Activated B cell treated with CpG ODN at 0.5 μM for 24 hours (primary cell): ENCODE data around the gene MPP7. TPM values are rescaled to one million over a fixed set of nuclear protein-coding genes. Genes with fewer than 3 reads are reported as not detected.

Experiments
- ATAC-seq: fragments of 200-7000 bp; cut with Tn5 transposase; one replicate; pipeline ENCODE4 v1.10.0; 2021; ENCODE audit warnings: low read depth, mild to moderate bottlenecking, moderate library complexity
- CTCF ChIA-PET: fragments of 350-600 bp; sonication (Branson Sonifier 250); formaldehyde crosslinking; loops from one replicate; lab custom pipeline; 2021; ENCODE audit warnings: antibody characterized with exemption; lab: Charles Lee
- POLR2A ChIA-PET: fragments of 350-600 bp; sonication (Branson Sonifier 250); formaldehyde crosslinking; loops from one replicate; lab custom pipeline; 2021; ENCODE audit warnings: antibody characterized with exemption; lab: Charles Lee
- DNase-seq: peaks from one replicate; pipeline ENCODE4 v3.0.0; 2022
- H3K27ac Mint-ChIP-seq: one replicate; pipeline ENCODE4 v1.8.0; 2020; ENCODE audit warnings: mixed read lengths
- H3K27me3 Mint-ChIP-seq: one replicate; pipeline ENCODE4 v1.8.0; 2021; ENCODE audit warnings: mixed read lengths
- H3K36me3 Mint-ChIP-seq: one replicate; pipeline ENCODE4 v1.8.0; 2021; ENCODE audit warnings: low read depth, mixed read lengths
- H3K4me1 Mint-ChIP-seq: one replicate; pipeline ENCODE4 v1.8.0; 2021; ENCODE audit warnings: mixed read lengths
- H3K4me3 Mint-ChIP-seq: one replicate; pipeline ENCODE4 v1.8.0; 2020; ENCODE audit warnings: mild to moderate bottlenecking, mixed read lengths
- H3K9me3 Mint-ChIP-seq: one replicate; pipeline ENCODE4 v1.8.0; 2020; ENCODE audit warnings: mixed read lengths
- intact Hi-C: fragments of 100-400 bp; cut with micrococcal nuclease; formaldehyde crosslinking; loops from one replicate; pipeline ENCODE4 v1.15.1; 2024
- total RNA-seq: library from RNA; stranded (reverse); gene quantifications from 2 replicates; pipeline ENCODE4 v1.2.3, GENCODE V29; 2022
- TF ChIP-seq, protein P1 (sequence below): fragments of 200-600 bp; IDR thresholded peaks from one replicate; pipeline ENCODE4 v1.8.0; 2022; ENCODE audit warnings: antibody characterized with exemption, mild to moderate bottlenecking

The MPP7 gene
- total RNA-seq, 1 donor from 2014 or later = 8.3 TPM

DNA sequence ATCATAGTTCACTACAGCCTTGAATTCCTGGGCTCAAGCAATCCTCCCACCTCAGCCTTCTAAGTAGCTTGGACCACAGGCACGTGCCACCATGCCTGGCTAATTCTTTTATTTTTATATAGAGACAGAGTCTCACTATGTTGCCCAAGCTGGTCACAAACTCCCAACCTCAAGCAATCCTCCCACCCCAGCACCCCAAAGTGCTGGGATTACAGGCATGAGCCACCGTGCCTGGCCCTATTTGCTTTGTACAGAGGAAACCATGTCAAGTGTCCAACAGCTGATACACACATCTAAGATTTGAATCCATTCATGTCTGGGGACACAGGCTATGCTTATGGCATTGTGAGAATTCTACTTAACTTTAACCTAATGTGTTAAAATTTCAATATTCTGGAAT is 29.9 kb upstream of the MPP7 start:
- no peaks in the 10 kb centered on the region for H3K36me3 Mint-ChIP-seq
- peaks cover 46% of the 10 kb centered on the region for H3K4me1 Mint-ChIP-seq
- no peaks in the 10 kb centered on the region for H3K27me3 Mint-ChIP-seq
- POLR2A ChIA-PET = interaction anchor here (2.2 to 4.4 kb wide), 2 partner anchors 20 to 30 kb away, joined by 9 to 38 read pairs; partner anchors contain the start of gene MPP7
- no peak overlapping the region for H3K4me3 Mint-ChIP-seq
- intact Hi-C loops = loop anchor here (1.0 kb wide), 2 partner anchors 19 to 828 kb away; partner anchors contain the start of gene RAB18
- H3K9me3 Mint-ChIP-seq = no peaks in the 10 kb centered on the region
- DNase-seq (no peak), ATAC-seq (no peak)
- H3K27ac Mint-ChIP-seq = no peak overlapping the region
- CTCF ChIA-PET = no interaction called here
- TF ChIP-seq, protein P1, sequence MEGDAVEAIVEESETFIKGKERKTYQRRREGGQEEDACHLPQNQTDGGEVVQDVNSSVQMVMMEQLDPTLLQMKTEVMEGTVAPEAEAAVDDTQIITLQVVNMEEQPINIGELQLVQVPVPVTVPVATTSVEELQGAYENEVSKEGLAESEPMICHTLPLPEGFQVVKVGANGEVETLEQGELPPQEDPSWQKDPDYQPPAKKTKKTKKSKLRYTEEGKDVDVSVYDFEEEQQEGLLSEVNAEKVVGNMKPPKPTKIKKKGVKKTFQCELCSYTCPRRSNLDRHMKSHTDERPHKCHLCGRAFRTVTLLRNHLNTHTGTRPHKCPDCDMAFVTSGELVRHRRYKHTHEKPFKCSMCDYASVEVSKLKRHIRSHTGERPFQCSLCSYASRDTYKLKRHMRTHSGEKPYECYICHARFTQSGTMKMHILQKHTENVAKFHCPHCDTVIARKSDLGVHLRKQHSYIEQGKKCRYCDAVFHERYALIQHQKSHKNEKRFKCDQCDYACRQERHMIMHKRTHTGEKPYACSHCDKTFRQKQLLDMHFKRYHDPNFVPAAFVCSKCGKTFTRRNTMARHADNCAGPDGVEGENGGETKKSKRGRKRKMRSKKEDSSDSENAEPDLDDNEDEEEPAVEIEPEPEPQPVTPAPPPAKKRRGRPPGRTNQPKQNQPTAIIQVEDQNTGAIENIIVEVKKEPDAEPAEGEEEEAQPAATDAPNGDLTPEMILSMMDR = no peak

DNA sequence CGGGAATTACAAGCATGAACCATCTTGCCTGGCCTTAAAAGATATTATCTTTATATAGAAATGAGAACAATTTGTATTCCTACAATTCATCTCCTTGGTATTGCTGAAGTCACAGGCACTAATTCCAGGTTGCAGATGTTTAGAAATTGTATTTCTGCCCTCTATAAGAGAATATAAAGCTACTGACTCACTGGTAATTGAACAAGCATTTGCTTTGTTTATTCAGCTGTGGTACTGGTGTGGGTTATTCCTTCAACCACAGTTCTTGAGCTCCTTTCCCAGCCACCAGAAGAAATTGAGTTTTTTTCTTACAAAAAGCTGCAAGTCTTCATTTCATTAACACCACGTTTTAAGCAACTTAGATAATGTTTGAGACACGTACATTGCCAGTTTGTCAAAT is 29.0 kb upstream of the MPP7 start:
- peaks cover 49% of the 10 kb centered on the region for H3K4me1 Mint-ChIP-seq
- no peak overlapping the region for H3K27ac Mint-ChIP-seq
- POLR2A ChIA-PET = interaction anchor here (4.4 kb wide), 1 partner anchor 29 kb away, joined by 38 read pairs; the partner anchor contains the start of gene MPP7
- ATAC-seq (no peak), DNase-seq (no peak)
- CTCF ChIA-PET = interaction anchor here (0.8 to 3.7 kb wide), 2 partner anchors 29 to 48 kb away, joined by 3 to 13 read pairs; partner anchors contain the start of gene MPP7
- H3K4me3 Mint-ChIP-seq = no peak overlapping the region
- intact Hi-C loops = no loop called here
- H3K9me3 Mint-ChIP-seq = no peaks in the 10 kb centered on the region
- H3K27me3 Mint-ChIP-seq = no peaks in the 10 kb centered on the region
- TF ChIP-seq, protein P1 = no peak
- H3K36me3 Mint-ChIP-seq = no peaks in the 10 kb centered on the region

DNA sequence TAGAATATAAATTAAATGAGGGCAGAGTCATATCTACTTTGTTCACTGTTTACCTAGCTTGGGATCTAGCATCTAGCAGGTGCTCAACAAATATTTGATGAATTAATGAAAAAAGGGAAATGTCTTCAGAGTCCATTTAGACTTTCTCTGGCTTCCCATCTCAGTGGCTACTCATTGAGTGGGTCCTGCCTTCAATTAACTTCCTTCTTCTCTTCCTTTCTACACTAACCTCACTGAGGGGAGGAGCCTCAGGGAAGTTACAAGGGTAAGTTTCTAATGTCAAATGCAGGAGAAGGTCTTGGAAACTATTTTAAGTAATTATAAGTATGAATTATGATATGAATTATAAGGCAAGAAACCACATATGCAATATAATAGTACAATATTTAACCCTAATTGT is 28.2 kb upstream of the MPP7 start:
- intact Hi-C loops = no loop called here
- POLR2A ChIA-PET = interaction anchor here (3.0 kb wide), 1 partner anchor 28 kb away, joined by 9 read pairs; the partner anchor contains the start of gene MPP7
- Mint-ChIP-seq H3K9me3 (no peaks in the 10 kb centered on the region), H3K36me3 (no peaks in the 10 kb centered on the region), H3K4me3 (no peak overlapping the region), H3K4me1 (peaks cover 52% of the 10 kb centered on the region), H3K27me3 (no peaks in the 10 kb centered on the region), H3K27ac (no peak overlapping the region)
- no peak for ATAC-seq
- no peak for DNase-seq
- TF ChIP-seq, protein P1 = no peak
- CTCF ChIA-PET = interaction anchor here (0.8 to 3.7 kb wide), 2 partner anchors 28 to 49 kb away, joined by 3 to 13 read pairs; partner anchors contain the start of gene MPP7

DNA sequence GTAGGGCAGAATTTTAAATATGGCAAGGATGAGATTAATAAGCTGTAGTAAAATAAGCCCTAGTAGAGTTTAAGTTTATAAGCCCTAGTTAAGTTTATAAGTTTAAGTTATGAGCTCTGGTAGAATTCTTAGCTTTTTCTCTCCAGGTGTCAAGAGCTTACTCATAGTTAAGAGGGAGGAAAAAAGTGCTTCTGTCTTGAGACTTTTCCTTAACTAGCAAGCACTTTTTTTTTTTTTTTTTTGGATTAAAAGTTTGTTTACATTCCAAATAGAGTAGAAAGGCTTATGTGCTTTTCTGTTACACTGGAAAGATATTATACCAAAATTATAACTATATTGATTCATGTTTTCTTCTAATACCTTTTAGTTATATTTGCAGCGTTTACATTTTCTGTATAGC is 25.5 kb upstream of the MPP7 start:
- ChIA-PET CTCF (interaction anchor here (3.7 kb wide), 1 partner anchor 25 kb away, joined by 13 read pairs; the partner anchor contains the start of gene MPP7), POLR2A (interaction anchor here (0.6 to 3.0 kb wide), 3 partner anchors 26 to 54 kb away, joined by 3 to 9 read pairs (median 4); partner anchors contain the start of gene MPP7)
- Mint-ChIP-seq H3K9me3 (no peaks in the 10 kb centered on the region), H3K4me1 (peaks cover 30% of the 10 kb centered on the region), H3K27me3 (no peaks in the 10 kb centered on the region), H3K36me3 (no peaks in the 10 kb centered on the region), H3K4me3 (no peak overlapping the region), H3K27ac (no peak overlapping the region)
- TF ChIP-seq, protein P1 = no peak
- intact Hi-C loops = no loop called here
- ATAC-seq (no peak), DNase-seq (no peak)

DNA sequence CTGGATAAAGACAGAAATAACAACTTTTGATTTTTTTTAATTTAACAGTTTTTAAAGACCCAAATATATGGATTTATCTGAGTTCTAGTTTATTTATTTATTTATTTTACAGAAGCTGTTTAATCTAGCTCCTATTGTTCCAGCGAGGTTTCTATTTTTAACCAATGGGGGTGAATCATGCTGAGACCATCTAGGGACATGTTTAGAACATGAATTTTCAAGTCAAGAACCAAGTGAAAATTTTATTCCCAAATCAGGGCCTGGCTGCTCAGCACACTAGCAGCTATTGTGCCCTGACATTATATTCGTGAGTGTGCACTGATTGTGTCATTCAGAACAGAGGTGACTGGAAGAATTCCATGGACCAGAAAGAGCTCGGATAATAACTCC is 24.6 kb upstream of the MPP7 start:
- ATAC-seq (no peak), DNase-seq (no peak)
- H3K36me3 Mint-ChIP-seq = no peaks in the 10 kb centered on the region
- POLR2A ChIA-PET = interaction anchor here (0.6 to 0.9 kb wide), 2 partner anchors 8 to 25 kb away, joined by 4 to 9 read pairs; no protein-coding TSS in a partner anchor
- no peak overlapping the region for H3K27ac Mint-ChIP-seq
- CTCF ChIA-PET = interaction anchor here (0.7 kb wide), 1 partner anchor 24 kb away, joined by 4 read pairs; the partner anchor contains the start of gene MPP7
- TF ChIP-seq, protein P1 = no peak
- H3K4me3 Mint-ChIP-seq = no peak overlapping the region
- peaks cover 24% of the 10 kb centered on the region for H3K4me1 Mint-ChIP-seq
- no peaks in the 10 kb centered on the region for H3K27me3 Mint-ChIP-seq
- intact Hi-C loops = no loop called here
- H3K9me3 Mint-ChIP-seq = no peaks in the 10 kb centered on the region
